Peyer's patch (tissue), 4 donors: Measurements from ENCODE around the gene ESR2. TPM values are rescaled to one million over a fixed set of nuclear protein-coding genes. Genes with fewer than 3 reads are reported as not detected.

Experiments used
- DNase-seq, 3 donors: peaks; one replicate each; pipeline ENCODE4 v3.0.0-alpha.2; 2017 to 2019
- H3K27ac ChIP-seq, 4 donors: fragments of 200-600 bp; sonication (generic); one replicate each; pipeline ENCODE4 v1.5.1; 2016 to 2019
- H3K27me3 ChIP-seq, 2 donors: fragments of 200-600 bp; sonication (generic); one replicate each; pipeline ENCODE4 v1.5.1; 2019
- H3K36me3 ChIP-seq, 3 donors: fragments of 200-600 bp; sonication (generic); one replicate each; pipeline ENCODE4 v1.5.1; 2016 to 2019
- H3K4me1 ChIP-seq, 4 donors: fragments of 200-600 bp; sonication (generic); one replicate each; pipeline ENCODE4 v1.5.1; 2016 to 2019
- H3K4me3 ChIP-seq, 4 donors: fragments of 200-600 bp; sonication (generic); 1 replicate in 3 of 4; 2 replicates in 1 of 4; pipeline ENCODE4 v1.5.1; 2016 to 2019; ENCODE audit warnings: mild to moderate bottlenecking in 1 of 4
- H3K9me3 ChIP-seq, 4 donors: fragments of 200-600 bp; sonication (generic); one replicate each; pipeline ENCODE4 v1.5.1; 2016 to 2019; ENCODE audit warnings: mild to moderate bottlenecking in 1 of 4
- POLR2A ChIP-seq, 2 donors: fragments of 450-650 bp; IDR thresholded peaks; one replicate each; pipeline ENCODE4 v1.5.1; 2017; ENCODE audit warnings: antibody characterized with exemption in 2 of 2, mild to moderate bottlenecking in 2 of 2, moderate library complexity in 2 of 2
- total RNA-seq, 4 donors: library from RNA; depleted of rRNA; stranded (reverse); fragments of >200 nt; gene quantifications; one replicate each; pipeline ENCODE4 v1.1.0, GENCODE V29; 2016
- TF ChIP-seq, protein P1 (sequence below), 6 experiments: fragments of 450-650 bp in 4 of 6; fragments of 200-600 bp in 2 of 6; sonication (generic) in 1 of 6; IDR thresholded peaks; one replicate each; pipeline ENCODE4 v1.5.1; 2017 to 2019; ENCODE audit warnings: antibody characterized with exemption in 6 of 6, mild to moderate bottlenecking in 3 of 6, moderate library complexity in 1 of 6

The ESR2 gene
- total RNA-seq, 4 donors from 2014 or later = 0.66 to 6.6 (median 1.1) TPM; not detected in 1

- H3K36me3 ChIP-seq = no peaks in the 10 kb centered on the region
- H3K27ac ChIP-seq = no peak overlapping the region
- no peaks in the 10 kb centered on the region for H3K27me3 ChIP-seq
- DNase-seq = no peak
- H3K9me3 ChIP-seq = no peaks in the 10 kb centered on the region
- no peak overlapping the region for H3K4me3 ChIP-seq
- TF ChIP-seq POLR2A (IDR thresholded peaks at IDR 0.05) = no peak
- TF ChIP-seq, protein P1, sequence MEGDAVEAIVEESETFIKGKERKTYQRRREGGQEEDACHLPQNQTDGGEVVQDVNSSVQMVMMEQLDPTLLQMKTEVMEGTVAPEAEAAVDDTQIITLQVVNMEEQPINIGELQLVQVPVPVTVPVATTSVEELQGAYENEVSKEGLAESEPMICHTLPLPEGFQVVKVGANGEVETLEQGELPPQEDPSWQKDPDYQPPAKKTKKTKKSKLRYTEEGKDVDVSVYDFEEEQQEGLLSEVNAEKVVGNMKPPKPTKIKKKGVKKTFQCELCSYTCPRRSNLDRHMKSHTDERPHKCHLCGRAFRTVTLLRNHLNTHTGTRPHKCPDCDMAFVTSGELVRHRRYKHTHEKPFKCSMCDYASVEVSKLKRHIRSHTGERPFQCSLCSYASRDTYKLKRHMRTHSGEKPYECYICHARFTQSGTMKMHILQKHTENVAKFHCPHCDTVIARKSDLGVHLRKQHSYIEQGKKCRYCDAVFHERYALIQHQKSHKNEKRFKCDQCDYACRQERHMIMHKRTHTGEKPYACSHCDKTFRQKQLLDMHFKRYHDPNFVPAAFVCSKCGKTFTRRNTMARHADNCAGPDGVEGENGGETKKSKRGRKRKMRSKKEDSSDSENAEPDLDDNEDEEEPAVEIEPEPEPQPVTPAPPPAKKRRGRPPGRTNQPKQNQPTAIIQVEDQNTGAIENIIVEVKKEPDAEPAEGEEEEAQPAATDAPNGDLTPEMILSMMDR (IDR thresholded peaks at IDR 0.05) = no peak
- H3K4me1 ChIP-seq = no peaks in the 10 kb centered on the region
Measured at GRCh38 chr14:64246688-64247087, 47.5 kb downstream of the ESR2 start.

DNA sequence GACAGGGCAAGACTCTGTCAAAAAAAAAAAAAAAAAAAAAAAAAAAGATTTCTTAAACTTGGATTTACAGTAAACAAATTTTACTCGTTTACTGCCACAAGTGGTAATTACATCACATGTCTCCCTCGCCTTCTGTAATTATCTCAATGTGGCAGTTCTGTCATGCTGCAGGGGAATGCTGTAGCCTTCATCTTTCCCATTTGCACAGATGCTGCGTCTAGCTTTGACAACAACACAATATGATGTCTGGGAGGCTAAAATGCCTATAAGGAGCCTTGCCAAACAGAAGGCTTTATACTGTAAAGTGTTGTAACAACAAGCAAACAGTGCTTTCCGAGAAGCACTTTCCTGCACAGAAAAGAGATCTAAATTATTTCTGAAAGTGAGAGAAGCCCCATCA, 48.7 kb downstream of the ESR2 start:
- H3K9me3 ChIP-seq = no peaks in the 10 kb centered on the region
- DNase-seq = no peak
- no peak overlapping the region for H3K27ac ChIP-seq
- no peak overlapping the region for H3K4me3 ChIP-seq
- no peaks in the 10 kb centered on the region for H3K27me3 ChIP-seq
- no peaks in the 10 kb centered on the region for H3K4me1 ChIP-seq
- TF ChIP-seq, protein P1 (IDR thresholded peaks at IDR 0.05) = no peak
- TF ChIP-seq POLR2A (IDR thresholded peaks at IDR 0.05) = no peak
- H3K36me3 ChIP-seq = no peaks in the 10 kb centered on the region

DNA sequence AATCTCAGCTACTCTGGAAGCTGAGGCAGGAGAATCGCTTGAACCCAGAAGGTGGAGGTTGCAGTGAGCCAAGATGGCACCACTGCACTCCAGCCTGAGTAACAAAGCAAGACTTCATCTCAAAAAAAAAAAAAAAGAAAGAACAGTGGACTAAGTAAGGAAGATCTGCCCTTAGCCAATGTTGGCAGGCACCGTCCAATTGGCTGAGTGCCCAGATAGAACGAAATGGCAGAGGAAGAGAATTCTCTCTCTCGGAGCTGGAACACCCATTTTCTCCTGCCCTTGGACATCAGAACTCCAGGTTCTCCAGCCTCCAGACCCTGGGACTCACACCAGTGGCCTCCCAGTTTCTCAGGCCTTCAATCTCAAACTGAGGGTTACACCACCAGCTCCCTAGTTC, 49.9 kb downstream of the ESR2 start:
- Histone ChIP-seq H3K27ac (no peak overlapping the region), H3K4me1 (no peaks in the 10 kb centered on the region), H3K4me3 (no peak overlapping the region), H3K36me3 (no peaks in the 10 kb centered on the region), H3K9me3 (no peaks in the 10 kb centered on the region), H3K27me3 (no peaks in the 10 kb centered on the region)
- TF ChIP-seq POLR2A (IDR thresholded peaks at IDR 0.05) = no peak
- TF ChIP-seq, protein P1 (IDR thresholded peaks at IDR 0.05) = no peak
- DNase-seq = no peak

DNA sequence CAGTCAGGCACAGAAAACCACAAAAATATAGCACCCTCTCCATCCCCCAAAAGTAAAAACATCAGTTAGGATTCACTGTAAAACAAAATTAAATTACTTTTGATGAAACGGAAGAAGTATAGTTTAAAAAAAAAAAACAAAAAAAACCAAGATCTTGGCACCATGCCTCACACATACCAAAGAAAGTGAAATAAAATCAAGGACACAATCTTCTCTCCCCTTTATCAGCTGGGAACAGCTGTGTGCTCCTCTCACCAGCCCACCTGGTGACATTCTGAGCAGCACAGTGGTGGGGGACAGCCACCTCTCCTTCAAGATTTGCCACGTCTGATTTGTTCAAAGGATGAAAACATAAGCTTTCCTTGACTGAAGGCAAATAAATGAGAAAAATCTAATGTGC, 55.5 kb downstream of the ESR2 start:
- Histone ChIP-seq H3K4me1 (peaks cover 0 to 6% (median 0%) of the 10 kb centered on the region in 4 donors), H3K4me3 (no peak overlapping the region), H3K9me3 (no peaks in the 10 kb centered on the region), H3K27me3 (no peaks in the 10 kb centered on the region), H3K27ac (no peak overlapping the region), H3K36me3 (no peaks in the 10 kb centered on the region)
- no peak for TF ChIP-seq POLR2A (IDR thresholded peaks at IDR 0.05)
- TF ChIP-seq, protein P1 (IDR thresholded peaks at IDR 0.05) = no peak
- no peak for DNase-seq

DNA sequence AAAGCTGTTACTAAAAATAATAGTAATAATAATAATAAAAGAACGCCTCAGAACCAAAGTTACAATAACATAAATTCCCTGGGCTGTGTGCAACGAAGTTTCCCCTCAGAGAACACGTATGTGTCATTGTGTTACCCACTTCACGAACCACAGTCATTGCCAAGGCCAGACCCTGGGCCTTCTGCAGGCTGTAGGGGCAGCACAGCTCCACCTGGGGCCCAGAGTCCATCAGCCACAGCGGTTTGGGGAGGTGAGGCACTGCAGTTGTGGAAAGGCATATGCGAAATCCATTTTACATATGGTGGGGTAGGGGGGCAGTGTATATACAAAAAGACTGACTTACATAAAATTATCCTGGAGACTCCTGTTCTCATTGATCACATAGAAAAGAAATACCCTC, 56.1 kb downstream of the ESR2 start:
- no peaks in the 10 kb centered on the region for H3K27me3 ChIP-seq
- TF ChIP-seq, protein P1 (IDR thresholded peaks at IDR 0.05) = no peak
- TF ChIP-seq POLR2A (IDR thresholded peaks at IDR 0.05) = no peak

More for the DNA sequence above, 56.1 kb downstream of the ESR2 start:
- Histone ChIP-seq H3K4me1 (peaks cover 0 to 6% (median 0%) of the 10 kb centered on the region in 4 donors), H3K27ac (no peak overlapping the region), H3K36me3 (no peaks in the 10 kb centered on the region), H3K4me3 (no peak overlapping the region), H3K9me3 (no peaks in the 10 kb centered on the region)
- DNase-seq = no peak
